BE2C (cell line): ENCODE data around the gene STXBP3.

Experiments used
- DNase-seq: peaks from one replicate; pipeline ENCODE4 v3.0.0-alpha.2; 2020
- H3K27me3 ChIP-seq: fragments of 250-450 bp; sonication (Bioruptor Pico); 2 replicates; pipeline ENCODE4 v1.5.1; 2020; ENCODE audit warnings: mild to moderate bottlenecking
- H3K36me3 ChIP-seq: fragments of 250-450 bp; sonication (Bioruptor Pico); 2 replicates; pipeline ENCODE4 v1.5.1; 2020; ENCODE audit warnings: mild to moderate bottlenecking
- H3K4me1 ChIP-seq: fragments of 250-450 bp; sonication (Bioruptor Pico); 2 replicates; pipeline ENCODE4 v1.5.1; 2020
- H3K4me3 ChIP-seq: 2 replicates; pipeline ENCODE4 v1.5.1; 2011; ENCODE audit warnings: low read depth, low read length
- H3K9me3 ChIP-seq: fragments of 250-450 bp; sonication (Bioruptor Pico); 2 replicates; pipeline ENCODE4 v1.5.1; 2020
- CTCF ChIP-seq: IDR thresholded peaks from 2 replicates; pipeline ENCODE4 v1.5.1; 2012; ENCODE audit warnings: mild to moderate bottlenecking, low read depth, low read length

STXBP3 gene

GRCh38 chr1:108816049-108816893 is 69.8 kb downstream of the STXBP3 start:
- Histone ChIP-seq H3K9me3 (no peaks in the 10 kb centered on the region), H3K36me3 (no peaks in the 10 kb centered on the region), H3K27me3 (no peaks in the 10 kb centered on the region), H3K4me3 (peak overlapping the region; percentile 46), H3K4me1 (peaks cover 23% of the 10 kb centered on the region)
- peak; percentile 76 for DNase-seq
- TF ChIP-seq CTCF: no peak

- no peak for TF ChIP-seq CTCF
- H3K4me1 ChIP-seq: peaks cover 23% of the 10 kb centered on the region
- no peaks in the 10 kb centered on the region for H3K36me3 ChIP-seq
- H3K4me3 ChIP-seq: no peak overlapping the region; the same call in 1 of the 2 replicates
- no peaks in the 10 kb centered on the region for H3K27me3 ChIP-seq
- DNase-seq: no peak
- H3K9me3 ChIP-seq: no peaks in the 10 kb centered on the region
Observed at GRCh38 chr1:108817016-108817415, 70.5 kb downstream of the STXBP3 start.

- Histone ChIP-seq H3K4me1 (peaks cover 23% of the 10 kb centered on the region), H3K9me3 (no peaks in the 10 kb centered on the region), H3K27me3 (no peaks in the 10 kb centered on the region), H3K36me3 (no peaks in the 10 kb centered on the region), H3K4me3 (no peak overlapping the region)
- DNase-seq: no peak
- TF ChIP-seq CTCF: no peak
Observed at GRCh38 chr1:108817811-108818210, 71.3 kb downstream of the STXBP3 start.

- no peak overlapping the region for H3K4me3 ChIP-seq
- no peak for DNase-seq
- H3K27me3 ChIP-seq: no peaks in the 10 kb centered on the region
- H3K36me3 ChIP-seq: no peaks in the 10 kb centered on the region
- no peak for TF ChIP-seq CTCF
- no peaks in the 10 kb centered on the region for H3K9me3 ChIP-seq
- H3K4me1 ChIP-seq: peaks cover 15% of the 10 kb centered on the region
Observed at GRCh38 chr1:108819878-108820277, 73.4 kb downstream of the STXBP3 start.

- H3K9me3 ChIP-seq: no peaks in the 10 kb centered on the region
- TF ChIP-seq CTCF: no peak
- H3K27me3 ChIP-seq: no peaks in the 10 kb centered on the region
- no peaks in the 10 kb centered on the region for H3K4me1 ChIP-seq
- no peak overlapping the region for H3K4me3 ChIP-seq
- H3K36me3 ChIP-seq: no peaks in the 10 kb centered on the region
- DNase-seq: no peak
Observed at GRCh38 chr1:108823632-108824031, 77.2 kb downstream of the STXBP3 start.

- H3K9me3 ChIP-seq: no peaks in the 10 kb centered on the region
- DNase-seq: no peak
- H3K36me3 ChIP-seq: no peaks in the 10 kb centered on the region
- H3K4me3 ChIP-seq: no peak overlapping the region
- TF ChIP-seq CTCF: no peak
- no peaks in the 10 kb centered on the region for H3K4me1 ChIP-seq
- no peaks in the 10 kb centered on the region for H3K27me3 ChIP-seq
Observed at GRCh38 chr1:108824051-108824450, 77.6 kb downstream of the STXBP3 start.
